C1 segment of cervical spinal cord (tissue), 14 donors: Measurements from ENCODE around the gene CNTNAP2.
"Not testable (repeated sequence)": the region's sequence is repeated elsewhere in the genome, so short reads cannot be mapped to it uniquely, and the experiment has no call there.

Experiments used
- DNase-seq, 14 donors: peaks; one replicate each; lab custom pipeline; 2025; lab: John Stamatoyannopoulos, UW

CNTNAP2 gene

GRCh38 chr7:148426393-148426792, 2309.8 kb downstream of the CNTNAP2 start:
- DNase-seq = not testable (repeated sequence)

GRCh38 chr7:148430690-148431089, 2314.1 kb downstream of the CNTNAP2 start:
- DNase-seq = not testable (repeated sequence)

- no peak for DNase-seq
Measured at GRCh38 chr7:148433521-148434180, 2317.1 kb downstream of the CNTNAP2 start.

GRCh38 chr7:148434181-148434757, 2317.7 kb downstream of the CNTNAP2 start:
- DNase-seq = no peak

GRCh38 chr7:148434887-148435286, 2318.3 kb downstream of the CNTNAP2 start:
- DNase-seq = no peak

GRCh38 chr7:148435715-148436114, 2319.1 kb downstream of the CNTNAP2 start:
- DNase-seq = no peak

- no peak for DNase-seq
Measured at GRCh38 chr7:148436135-148436534, 2319.5 kb downstream of the CNTNAP2 start.

GRCh38 chr7:148436571-148436970, 2320.0 kb downstream of the CNTNAP2 start:
- DNase-seq = no peak

- no peak for DNase-seq
Measured at GRCh38 chr7:148437043-148437442, 2320.4 kb downstream of the CNTNAP2 start.

GRCh38 chr7:148442141-148442655, 2325.6 kb downstream of the CNTNAP2 start:
- no peak for DNase-seq

- no peak for DNase-seq
Measured at GRCh38 chr7:148442933-148443332, 2326.3 kb downstream of the CNTNAP2 start.

GRCh38 chr7:148445260-148446044, 2328.9 kb downstream of the CNTNAP2 start:
- no peak for DNase-seq

- DNase-seq = no peak
Measured at GRCh38 chr7:148447221-148447849, 2330.7 kb downstream of the CNTNAP2 start.

GRCh38 chr7:148451526-148451925, 2334.9 kb downstream of the CNTNAP2 start:
- not testable (repeated sequence) for DNase-seq

GRCh38 chr7:148456351-148456750, 2339.8 kb downstream of the CNTNAP2 start:
- no peak for DNase-seq

GRCh38 chr7:148457310-148457921, 2340.8 kb downstream of the CNTNAP2 start:
- DNase-seq = no peak

GRCh38 chr7:148458263-148458662, 2341.7 kb downstream of the CNTNAP2 start:
- DNase-seq = no peak

GRCh38 chr7:148461392-148462179, 2345.0 kb downstream of the CNTNAP2 start:
- DNase-seq = no peak

- DNase-seq = not testable (repeated sequence)
Measured at GRCh38 chr7:148462774-148463173, 2346.2 kb downstream of the CNTNAP2 start.

GRCh38 chr7:148463210-148463609, 2346.6 kb downstream of the CNTNAP2 start:
- no peak for DNase-seq

GRCh38 chr7:148464947-148465346, 2348.3 kb downstream of the CNTNAP2 start:
- no peak for DNase-seq
